Ascending aorta (tissue), 2 donors: ENCODE data around the gene SEMA3G. TPM values are rescaled to one million over a fixed set of nuclear protein-coding genes. Genes with fewer than 3 reads are reported as not detected.

Experiments
- DNase-seq, 2 donors: peaks; one replicate each; pipeline ENCODE4 v3.0.0-alpha.2; 2019; ENCODE audit warnings: low spot score in 2 of 2
- H3K27ac ChIP-seq, 2 donors: fragments of 200-600 bp; sonication (generic); one replicate each; pipeline ENCODE4 v1.5.1; 2016 to 2017; ENCODE audit warnings: mild to moderate bottlenecking in 1 of 2
- H3K27me3 ChIP-seq: fragments of 200-600 bp; sonication (generic); one replicate; pipeline ENCODE4 v1.5.1; 2017
- H3K36me3 ChIP-seq, 2 donors: fragments of 200-600 bp; sonication (generic); one replicate each; pipeline ENCODE4 v1.5.1; 2016
- H3K4me1 ChIP-seq, 2 donors: fragments of 200-600 bp; sonication (generic); one replicate each; pipeline ENCODE4 v1.5.1; 2016 to 2017; ENCODE audit warnings: mild to moderate bottlenecking in 1 of 2
- H3K4me3 ChIP-seq, 2 donors: fragments of 200-600 bp; sonication (generic); one replicate each; pipeline ENCODE4 v1.5.1; 2016 to 2017; ENCODE audit warnings: mild to moderate bottlenecking in 1 of 2
- H3K9me3 ChIP-seq, 2 donors: fragments of 200-600 bp; sonication (generic); one replicate each; pipeline ENCODE4 v1.5.1; 2016
- intact Hi-C: fragments of 100-400 bp; cut with DNase I; formaldehyde crosslinking; loops from one replicate; pipeline ENCODE4 v1.15.1; 2023
- total RNA-seq: library from RNA; depleted of rRNA; stranded (reverse); fragments of >200 nt; gene quantifications from one replicate; pipeline ENCODE4 v1.1.0, GENCODE V29; 2016
- TF ChIP-seq, protein P1 (sequence below), 3 experiments: fragments of 200-600 bp in 2 of 3; fragments of 450-650 bp in 1 of 3; sonication (generic) in 2 of 3; IDR thresholded peaks; one replicate each; pipeline ENCODE4 v1.5.1; 2016 to 2019; ENCODE audit warnings: antibody characterized with exemption in 3 of 3, mild to moderate bottlenecking in 1 of 3, moderate library complexity in 1 of 3

The SEMA3G gene
- total RNA-seq, 1 donor from 2014 or later: 163 TPM

DNA sequence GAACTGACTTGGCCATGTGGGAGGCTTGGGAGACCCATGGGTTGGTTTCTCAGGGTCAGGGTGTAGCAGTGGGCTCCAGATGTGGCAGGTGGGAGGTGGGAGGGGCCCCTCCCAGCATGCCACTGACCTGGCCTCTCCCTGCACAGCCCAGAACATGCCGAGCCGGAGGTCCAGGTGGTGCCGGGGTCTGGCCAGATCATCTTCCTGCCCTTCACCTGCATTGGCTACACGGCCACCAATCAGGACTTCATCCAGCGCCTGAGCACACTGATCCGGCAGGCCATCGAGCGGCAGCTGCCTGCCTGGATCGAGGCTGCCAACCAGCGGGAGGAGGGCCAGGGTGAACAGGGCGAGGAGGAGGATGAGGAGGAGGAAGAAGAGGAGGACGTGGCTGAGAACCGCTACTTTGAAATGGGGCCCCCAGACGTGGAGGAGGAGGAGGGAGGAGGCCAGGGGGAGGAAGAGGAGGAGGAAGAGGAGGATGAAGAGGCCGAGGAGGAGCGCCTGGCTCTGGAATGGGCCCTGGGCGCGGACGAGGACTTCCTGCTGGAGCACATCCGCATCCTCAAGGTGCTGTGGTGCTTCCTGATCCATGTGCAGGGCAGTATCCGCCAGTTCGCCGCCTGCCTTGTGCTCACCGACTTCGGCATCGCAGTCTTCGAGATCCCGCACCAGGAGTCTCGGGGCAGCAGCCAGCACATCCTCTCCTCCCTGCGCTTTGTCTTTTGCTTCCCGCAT, 42.3 kb upstream of the SEMA3G start:
- Histone ChIP-seq H3K9me3 (no peaks in the 10 kb centered on the region), H3K4me3 (no peak overlapping the region), H3K36me3 (peaks cover 79 to 90% of the 10 kb centered on the region in 2 donors), H3K27me3 (no peaks in the 10 kb centered on the region), H3K4me1 (peaks cover 0 to 6% of the 10 kb centered on the region in 2 donors), H3K27ac (no peak overlapping the region)
- intact Hi-C loops: no loop called here
- DNase-seq: no peak
- TF ChIP-seq, protein P1, sequence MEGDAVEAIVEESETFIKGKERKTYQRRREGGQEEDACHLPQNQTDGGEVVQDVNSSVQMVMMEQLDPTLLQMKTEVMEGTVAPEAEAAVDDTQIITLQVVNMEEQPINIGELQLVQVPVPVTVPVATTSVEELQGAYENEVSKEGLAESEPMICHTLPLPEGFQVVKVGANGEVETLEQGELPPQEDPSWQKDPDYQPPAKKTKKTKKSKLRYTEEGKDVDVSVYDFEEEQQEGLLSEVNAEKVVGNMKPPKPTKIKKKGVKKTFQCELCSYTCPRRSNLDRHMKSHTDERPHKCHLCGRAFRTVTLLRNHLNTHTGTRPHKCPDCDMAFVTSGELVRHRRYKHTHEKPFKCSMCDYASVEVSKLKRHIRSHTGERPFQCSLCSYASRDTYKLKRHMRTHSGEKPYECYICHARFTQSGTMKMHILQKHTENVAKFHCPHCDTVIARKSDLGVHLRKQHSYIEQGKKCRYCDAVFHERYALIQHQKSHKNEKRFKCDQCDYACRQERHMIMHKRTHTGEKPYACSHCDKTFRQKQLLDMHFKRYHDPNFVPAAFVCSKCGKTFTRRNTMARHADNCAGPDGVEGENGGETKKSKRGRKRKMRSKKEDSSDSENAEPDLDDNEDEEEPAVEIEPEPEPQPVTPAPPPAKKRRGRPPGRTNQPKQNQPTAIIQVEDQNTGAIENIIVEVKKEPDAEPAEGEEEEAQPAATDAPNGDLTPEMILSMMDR (IDR thresholded peaks at IDR 0.05): no peak

DNA sequence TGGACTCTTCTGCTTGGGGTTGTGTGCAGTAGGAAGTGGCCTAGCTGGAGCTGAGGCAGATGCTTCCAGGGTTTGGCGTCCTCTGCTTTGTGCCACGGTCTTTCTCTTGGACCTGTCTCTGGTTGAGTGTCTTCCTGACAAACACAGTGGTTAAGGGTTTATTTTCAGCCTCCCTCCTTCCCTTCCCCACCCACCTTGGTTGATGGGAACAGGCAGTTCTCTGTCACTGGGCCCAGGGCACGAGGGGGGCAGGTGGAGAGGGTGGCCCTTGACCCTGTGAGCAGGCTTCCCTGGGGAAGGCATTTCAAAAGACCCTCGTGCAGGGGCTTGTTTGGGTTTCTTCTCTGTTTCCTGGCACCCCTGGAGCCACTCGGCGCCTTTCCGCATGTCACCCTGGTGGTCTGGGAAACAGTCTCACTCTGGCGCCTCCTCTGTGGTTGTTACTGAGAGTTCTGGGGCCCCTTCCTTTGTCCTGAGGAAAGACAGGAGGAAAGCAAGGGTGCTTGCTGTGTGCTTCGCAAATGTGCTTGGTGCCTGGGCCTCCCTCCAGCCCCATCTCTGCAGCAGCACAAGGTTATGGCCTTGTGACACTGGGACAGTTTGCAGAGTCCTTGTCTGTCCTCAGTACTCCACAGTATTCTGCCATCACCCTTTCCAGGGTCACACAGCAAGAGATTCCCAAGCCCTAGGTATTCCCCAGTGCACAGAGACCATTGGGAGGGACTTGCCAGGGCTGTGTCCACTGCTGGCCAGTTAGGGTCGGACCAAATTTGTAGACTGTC, 40.0 kb upstream of the SEMA3G start:
- TF ChIP-seq, protein P1 (IDR thresholded peaks at IDR 0.05): no peak
- intact Hi-C loops: no loop called here

GRCh38 chr3:52483577-52484381, 38.9 kb upstream of the SEMA3G start:
- Histone ChIP-seq H3K4me1 (peaks cover 0 to 3% of the 10 kb centered on the region in 2 donors), H3K9me3 (no peaks in the 10 kb centered on the region), H3K4me3 (no peak overlapping the region), H3K36me3 (peaks cover 77 to 89% of the 10 kb centered on the region in 2 donors), H3K27ac (peak overlapping the region; percentile 40 to 51), H3K27me3 (no peaks in the 10 kb centered on the region)
- no peak for DNase-seq
- TF ChIP-seq, protein P1 (IDR thresholded peaks at IDR 0.05): no peak
- intact Hi-C loops: no loop called here

More for the DNA sequence above, 40.0 kb upstream of the SEMA3G start:
- Histone ChIP-seq H3K36me3 (peaks cover 77 to 89% of the 10 kb centered on the region in 2 donors), H3K9me3 (no peaks in the 10 kb centered on the region), H3K4me3 (no peak overlapping the region), H3K27me3 (no peaks in the 10 kb centered on the region), H3K27ac (peak overlapping the region; percentile 40 to 51), H3K4me1 (peaks cover 0 to 4% of the 10 kb centered on the region in 2 donors)
- DNase-seq: no peak

DNA sequence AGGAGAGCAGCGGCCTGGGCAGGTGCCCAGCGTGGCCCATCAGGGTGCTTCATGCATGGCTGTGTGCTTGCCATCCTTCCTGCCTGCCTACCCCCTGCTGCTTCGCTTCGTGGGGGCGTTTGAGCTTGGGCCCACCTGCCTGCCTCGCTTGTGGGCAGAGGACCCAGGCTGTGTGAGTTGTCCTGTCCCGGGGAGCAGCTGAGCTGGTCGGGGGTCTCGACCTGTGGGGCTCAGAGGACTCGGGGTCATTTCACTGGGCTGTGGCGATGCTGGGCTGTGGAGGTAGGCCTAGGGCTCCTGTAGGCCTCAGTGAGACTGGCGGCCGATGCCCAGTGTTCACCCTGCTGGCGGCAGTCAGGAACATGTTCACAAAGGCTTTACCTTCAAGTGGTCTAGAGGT, 38.2 kb upstream of the SEMA3G start:
- Histone ChIP-seq H3K9me3 (no peaks in the 10 kb centered on the region), H3K27me3 (no peaks in the 10 kb centered on the region), H3K27ac (peak overlapping the region; percentile 23 to 24), H3K4me3 (no peak overlapping the region), H3K4me1 (peaks cover 0 to 3% of the 10 kb centered on the region in 2 donors), H3K36me3 (peaks cover 77 to 89% of the 10 kb centered on the region in 2 donors)
- intact Hi-C loops: no loop called here
- TF ChIP-seq, protein P1 (IDR thresholded peaks at IDR 0.05): no peak
- DNase-seq: no peak

DNA sequence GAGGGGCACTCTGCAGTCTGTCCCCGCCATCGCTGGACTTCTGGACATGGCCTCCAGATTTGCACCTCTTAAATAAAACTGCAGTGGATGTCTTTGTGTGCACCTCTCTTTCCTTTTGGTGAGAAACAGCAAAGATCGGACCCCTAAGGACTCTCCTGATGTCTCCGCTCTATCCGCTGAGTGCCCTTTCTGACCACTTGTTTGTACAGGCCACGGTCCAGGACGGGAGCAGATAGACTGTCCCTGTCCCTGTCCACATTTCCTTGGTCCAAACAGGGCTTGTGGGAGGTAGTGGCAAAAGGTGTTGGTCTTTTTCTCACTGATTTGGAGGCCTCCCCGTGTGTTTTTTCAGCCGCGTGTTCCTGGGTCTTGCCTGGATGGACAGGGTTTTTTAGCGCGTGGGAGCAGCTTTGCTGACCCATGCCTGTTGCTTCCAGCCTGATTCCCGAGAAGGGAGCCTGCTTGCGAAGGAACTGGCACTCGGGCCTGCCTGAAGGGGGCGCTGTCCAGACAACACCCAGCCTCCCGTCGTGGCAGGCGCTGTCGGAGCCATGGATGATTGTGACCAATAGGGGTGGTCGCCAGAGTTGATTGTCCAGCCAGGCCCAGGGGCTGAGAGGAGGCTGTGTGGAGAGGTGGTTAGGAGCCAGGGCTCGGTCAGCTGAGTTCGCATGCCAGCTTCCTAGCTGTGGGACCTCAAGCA, 37.1 kb upstream of the SEMA3G start:
- no peaks in the 10 kb centered on the region for H3K9me3 ChIP-seq
- H3K27ac ChIP-seq: no peak overlapping the region
- TF ChIP-seq, protein P1 (IDR thresholded peaks at IDR 0.05): peak in 2 of 3 experiments; percentile 17 to 43
- H3K27me3 ChIP-seq: no peaks in the 10 kb centered on the region
- peaks cover 77 to 89% of the 10 kb centered on the region in 2 donors for H3K36me3 ChIP-seq
- peaks cover 0 to 3% of the 10 kb centered on the region in 2 donors for H3K4me1 ChIP-seq
- no peak overlapping the region for H3K4me3 ChIP-seq
- intact Hi-C loops: no loop called here
- no peak for DNase-seq
